Astrocyte of the spinal cord (primary cell): Measurements from ENCODE around the gene PROSER2.

ENCODE experiments used
- DNase-seq: peaks from one replicate; pipeline ENCODE4 v3.0.0; 2011; ENCODE audit warnings: low read depth, low spot score
- H3K4me3 ChIP-seq: 2 replicates; pipeline ENCODE4 v1.5.1; 2011; ENCODE audit warnings: low read depth, mild to moderate bottlenecking, low read length, moderate library complexity
- CTCF ChIP-seq: IDR thresholded peaks from 2 replicates; pipeline ENCODE4 v1.5.1; 2012; ENCODE audit warnings: low read depth, mild to moderate bottlenecking, low read length, inconsistent platforms
- in situ Hi-C: cut with HindIII; loops from 2 replicates; pipeline ENCODE4 v1.10.0; 2017; ENCODE audit warnings: low sequenced_read_pairs

Gene PROSER2

GRCh38 chr10:11798845-11799735, 24.1 kb upstream of the PROSER2 start:
- H3K4me3 ChIP-seq: no peak overlapping the region
- in situ Hi-C loops: no loop called here
- DNase-seq: no peak
- no peak for TF ChIP-seq CTCF

GRCh38 chr10:11799736-11800080, 23.4 kb upstream of the PROSER2 start:
- DNase-seq: no peak
- TF ChIP-seq CTCF: no peak
- no peak overlapping the region for H3K4me3 ChIP-seq
- in situ Hi-C loops: no loop called here

- no peak for DNase-seq
- H3K4me3 ChIP-seq: no peak overlapping the region
- in situ Hi-C loops: no loop called here
- TF ChIP-seq CTCF: no peak
Measured at GRCh38 chr10:11804336-11804735, 18.8 kb upstream of the PROSER2 start.

- TF ChIP-seq CTCF: no peak
- H3K4me3 ChIP-seq: no peak overlapping the region
- in situ Hi-C loops: no loop called here
- DNase-seq: no peak
Measured at GRCh38 chr10:11805792-11806191, 17.4 kb upstream of the PROSER2 start.

- in situ Hi-C loops: no loop called here
- no peak for DNase-seq
- TF ChIP-seq CTCF: no peak
- no peak overlapping the region for H3K4me3 ChIP-seq
Measured at GRCh38 chr10:11806706-11807105, 16.4 kb upstream of the PROSER2 start.

GRCh38 chr10:11808808-11809207, 14.3 kb upstream of the PROSER2 start:
- no peak for TF ChIP-seq CTCF
- in situ Hi-C loops: no loop called here
- H3K4me3 ChIP-seq: no peak overlapping the region
- DNase-seq: no peak
